NOMO-1 treated with DMSO at 0.1 percent for 48 hours (cell line): ENCODE data around the gene SLC17A6.

ENCODE experiments used
- DNase-seq: peaks from one replicate; lab custom pipeline; 2025; ENCODE audit not compliant: unreplicated experiment; lab: John Stamatoyannopoulos, UW

Gene SLC17A6

DNA sequence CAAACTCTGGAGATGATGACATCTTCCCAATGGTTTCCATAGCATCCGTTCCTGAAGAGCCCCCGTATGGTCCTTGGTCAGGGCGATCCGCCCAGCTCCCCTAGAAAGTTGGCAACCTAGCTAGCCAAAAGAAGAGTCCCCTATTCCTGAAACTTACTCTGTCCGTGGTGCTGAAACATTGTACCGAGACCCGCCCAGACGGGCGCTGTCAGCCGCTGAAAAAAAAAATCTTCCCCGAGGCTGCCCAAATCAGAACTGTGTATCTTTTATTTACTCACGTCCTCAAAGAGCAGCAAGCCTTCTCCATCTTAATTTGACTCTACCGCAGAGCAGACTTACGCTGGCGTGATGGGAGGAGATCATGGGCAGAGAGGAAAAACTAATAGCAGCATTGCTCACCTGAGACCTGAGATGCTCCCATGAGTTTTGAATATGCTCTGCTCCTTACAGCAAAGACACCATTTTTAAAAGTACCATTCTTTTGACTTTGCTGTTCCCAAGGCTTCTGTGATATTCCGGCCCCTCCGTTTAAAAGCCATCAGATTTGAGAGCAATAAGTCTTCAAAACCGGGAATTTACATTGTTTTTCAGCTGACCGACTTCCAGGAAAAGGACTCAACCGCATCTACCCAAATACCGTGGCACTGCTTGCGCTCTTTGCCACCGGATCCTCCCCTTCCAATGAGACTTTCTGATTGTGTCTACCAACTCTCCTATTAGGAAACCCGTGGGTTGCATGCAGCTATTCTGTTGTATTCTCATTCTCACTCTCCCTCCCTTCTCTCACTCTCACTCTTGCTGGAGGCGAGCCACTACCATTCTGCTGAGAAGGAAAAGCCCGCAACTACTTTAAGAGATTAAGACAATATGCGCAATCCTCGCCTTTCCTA lies at the start of gene SLC17A6:
Gene SLC17A6 (plus strand): TSS at position 786 of the 890 bp plus-strand sequence. CDS start 153 bp downstream, outside the sequence.
- peak; percentile 16 for DNase-seq

DNA sequence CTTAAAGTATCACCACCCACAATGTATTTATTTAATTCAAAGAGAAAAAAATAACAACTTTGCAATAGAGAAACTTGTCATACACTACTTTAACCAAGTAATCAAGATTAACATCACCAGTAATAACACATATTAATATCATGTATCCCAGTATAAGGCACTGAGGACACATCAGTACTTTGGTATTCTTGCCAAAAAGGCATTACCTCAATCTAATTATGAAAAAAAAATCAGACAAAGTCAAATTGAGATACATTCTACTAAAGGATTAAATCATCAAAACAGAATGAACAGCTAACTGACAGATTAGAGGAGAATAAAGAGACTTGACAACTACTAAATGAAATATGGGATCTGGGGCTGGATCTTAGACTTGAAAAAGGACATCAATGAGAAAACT lies 35.8 kb upstream of the SLC17A6 start:
- no peak for DNase-seq

DNA sequence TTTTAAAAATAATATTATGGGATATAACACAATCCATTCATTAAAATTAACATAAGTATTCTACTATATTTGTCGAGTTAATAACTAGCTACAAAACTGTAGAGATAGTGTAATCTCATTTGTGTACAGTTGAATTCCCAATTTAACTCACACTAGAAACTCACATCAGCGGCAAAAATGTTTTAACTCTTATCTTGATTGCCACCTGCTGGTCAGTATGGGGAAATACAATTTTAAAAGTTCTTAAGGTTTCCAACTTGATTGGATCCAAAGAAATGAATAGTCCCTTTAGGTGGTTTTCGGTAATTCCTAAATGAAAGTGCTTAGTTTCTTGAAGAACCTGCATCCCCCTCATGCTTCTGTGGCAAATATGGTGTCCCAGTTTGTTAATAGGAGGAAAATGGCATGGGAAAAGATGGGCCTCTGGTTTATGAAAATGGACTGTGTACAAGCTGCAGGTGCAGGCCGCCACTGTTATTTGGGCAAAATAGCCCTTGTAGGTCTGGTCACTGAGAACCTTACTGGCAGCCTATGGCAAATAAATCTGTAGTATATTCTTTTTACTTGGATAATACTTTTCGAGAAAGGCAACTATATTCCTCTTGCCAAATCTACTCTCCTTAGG lies 33.7 kb upstream of the SLC17A6 start:
- peak; percentile 54 for DNase-seq

DNA sequence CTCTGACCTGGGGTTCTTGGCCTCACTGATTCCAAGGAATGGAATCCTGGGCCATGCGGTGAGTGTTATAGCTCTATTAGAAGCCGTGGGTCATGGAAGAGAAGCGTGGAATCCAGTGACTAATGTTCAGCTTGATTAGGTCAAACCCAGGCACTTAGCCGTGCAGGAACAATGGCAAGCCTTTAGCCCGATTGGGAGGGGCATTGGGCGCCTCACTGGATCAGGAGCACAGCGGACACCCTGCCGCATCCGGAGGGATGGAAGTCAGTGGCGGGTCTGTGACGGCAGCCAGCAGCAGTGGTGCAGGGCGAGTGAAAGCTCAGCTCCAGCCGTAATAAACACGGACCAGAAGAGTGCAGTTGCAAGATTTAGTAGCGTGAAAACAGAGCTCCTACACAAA lies 20.5 kb upstream of the SLC17A6 start:
- DNase-seq: no peak

DNA sequence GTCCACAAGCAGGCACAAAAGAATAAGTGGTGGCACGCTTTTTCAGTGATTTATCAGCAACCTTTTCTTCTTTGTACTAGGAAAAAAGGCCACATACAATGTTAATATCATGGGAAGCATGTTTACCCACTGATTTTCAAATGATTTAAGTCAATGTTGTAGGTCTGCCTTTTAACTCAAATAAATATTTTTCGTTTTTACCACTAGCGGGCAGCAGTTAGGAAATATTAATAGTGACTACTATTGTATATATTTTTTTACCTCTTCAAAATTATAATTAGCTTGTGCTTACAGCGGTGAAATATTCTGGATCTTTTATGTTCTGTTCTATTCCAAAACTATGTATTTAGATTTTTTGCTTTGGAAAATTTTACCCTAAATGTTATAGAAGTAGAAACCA lies 6.4 kb upstream of the SLC17A6 start:
- DNase-seq: no peak

DNA sequence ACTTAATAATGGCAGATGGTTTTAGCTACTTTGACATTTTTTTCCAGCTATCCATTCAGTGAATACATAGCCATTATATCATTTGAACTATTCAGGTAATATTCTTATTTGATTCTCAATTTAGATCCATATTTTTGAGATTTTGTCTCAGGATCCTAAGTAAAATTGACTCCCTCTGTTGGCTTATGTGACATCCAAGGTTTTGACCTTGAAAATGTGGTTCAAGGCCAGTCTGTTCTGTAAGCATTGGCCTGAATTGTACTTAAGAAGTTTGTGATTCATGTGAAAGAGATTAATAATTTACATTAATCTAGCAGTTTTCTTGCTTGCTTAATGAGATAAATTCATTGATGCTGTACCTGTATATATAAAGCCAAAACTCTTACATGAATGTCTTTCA lies 1.6 kb upstream of the SLC17A6 start:
- no peak for DNase-seq

DNA sequence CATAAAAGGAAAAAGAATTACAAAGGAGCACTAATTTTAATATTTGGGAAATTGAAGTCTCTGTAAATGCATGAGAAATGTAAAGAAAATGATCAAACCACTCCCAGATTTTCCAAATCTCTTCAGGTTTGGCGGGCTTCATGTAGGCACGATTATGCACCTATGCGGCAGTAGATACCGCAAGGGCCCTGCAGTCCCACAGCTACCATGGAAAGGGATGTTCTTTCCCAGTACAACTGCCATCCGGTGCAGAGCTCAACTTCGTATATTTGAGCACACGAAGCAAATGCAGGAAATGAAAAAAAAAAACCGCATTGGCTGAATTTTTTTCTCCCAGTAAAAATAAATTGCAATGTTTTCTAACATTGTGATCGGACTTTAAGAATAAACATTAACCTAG lies 1.4 kb downstream of the SLC17A6 start:
- DNase-seq: no peak

DNA sequence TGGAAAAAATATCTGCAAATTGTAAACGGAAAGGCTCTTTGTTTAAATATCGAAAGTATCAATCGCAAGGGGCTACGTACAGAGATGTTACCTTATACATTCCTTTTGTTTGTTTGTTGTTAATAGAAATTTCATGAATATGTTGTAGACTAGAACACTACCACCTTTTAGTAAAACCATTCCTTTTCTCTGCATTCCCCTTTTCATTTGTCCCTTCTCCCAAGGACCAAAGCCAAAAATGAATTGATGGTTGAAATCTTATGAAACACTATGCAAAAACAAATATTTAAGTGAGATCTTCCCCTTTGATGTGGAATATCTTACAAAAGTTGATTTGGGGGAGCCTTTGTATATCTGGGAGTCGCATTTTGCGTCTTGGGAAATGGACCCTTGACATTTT lies 2.1 kb downstream of the SLC17A6 start:
- no peak for DNase-seq

DNA sequence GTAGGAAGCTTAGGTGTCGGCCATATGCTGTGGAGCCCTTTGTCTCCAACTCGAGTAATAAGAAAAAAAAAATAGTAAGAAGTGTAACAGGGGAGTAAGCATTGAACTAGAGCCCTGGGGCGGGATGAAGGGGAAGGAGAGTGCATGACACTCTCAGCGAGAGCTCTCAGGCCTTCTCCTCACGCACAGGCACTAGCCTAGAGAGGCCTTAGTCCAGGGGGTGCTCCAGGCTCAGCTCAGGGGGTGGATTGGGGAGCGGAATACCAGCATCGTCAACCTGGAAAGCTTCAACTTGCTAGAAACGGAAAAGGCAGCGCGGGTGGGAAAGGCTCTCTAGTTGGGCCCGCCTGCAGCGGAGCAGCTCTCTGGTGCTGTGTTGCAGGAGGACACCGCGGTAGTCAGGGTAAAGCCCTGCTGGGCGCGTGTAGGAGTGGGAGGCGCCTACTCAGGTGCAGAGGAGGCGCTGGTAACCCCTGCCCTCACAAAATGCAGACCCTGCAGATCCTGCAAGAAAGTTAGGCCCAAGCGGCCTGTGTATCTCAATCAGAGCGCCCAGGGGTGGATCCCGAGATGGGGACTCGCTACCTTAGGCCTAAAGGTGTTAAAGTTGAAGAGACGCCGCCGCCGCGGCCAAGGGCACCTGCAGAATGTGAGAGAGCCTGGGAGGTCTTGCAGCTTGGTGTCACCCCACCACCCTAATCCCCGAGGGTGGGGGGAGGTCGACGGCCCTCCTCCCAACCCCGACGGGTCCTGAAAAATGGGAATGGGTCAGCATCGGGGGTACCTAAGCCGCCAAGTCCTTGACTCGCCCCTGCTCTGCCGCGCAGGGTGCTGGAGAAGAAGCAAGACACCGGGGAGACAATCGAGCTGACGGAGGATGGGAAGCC lies 2.8 kb downstream of the SLC17A6 start:
- DNase-seq: no peak

DNA sequence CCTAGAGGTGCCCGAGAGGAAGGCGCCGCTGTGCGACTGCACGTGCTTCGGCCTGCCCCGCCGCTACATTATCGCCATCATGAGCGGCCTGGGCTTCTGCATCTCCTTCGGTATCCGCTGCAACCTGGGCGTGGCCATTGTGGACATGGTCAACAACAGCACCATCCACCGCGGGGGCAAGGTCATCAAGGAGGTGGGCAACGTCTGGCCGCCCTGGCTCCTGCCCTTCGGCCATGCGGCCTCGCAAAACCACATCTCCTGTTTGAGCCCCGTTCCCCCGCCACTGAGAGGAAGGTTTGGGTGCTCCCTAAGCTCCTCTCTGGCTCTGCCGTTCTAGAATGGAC lies 3.4 kb downstream of the SLC17A6 start:
- no peak for DNase-seq

DNA sequence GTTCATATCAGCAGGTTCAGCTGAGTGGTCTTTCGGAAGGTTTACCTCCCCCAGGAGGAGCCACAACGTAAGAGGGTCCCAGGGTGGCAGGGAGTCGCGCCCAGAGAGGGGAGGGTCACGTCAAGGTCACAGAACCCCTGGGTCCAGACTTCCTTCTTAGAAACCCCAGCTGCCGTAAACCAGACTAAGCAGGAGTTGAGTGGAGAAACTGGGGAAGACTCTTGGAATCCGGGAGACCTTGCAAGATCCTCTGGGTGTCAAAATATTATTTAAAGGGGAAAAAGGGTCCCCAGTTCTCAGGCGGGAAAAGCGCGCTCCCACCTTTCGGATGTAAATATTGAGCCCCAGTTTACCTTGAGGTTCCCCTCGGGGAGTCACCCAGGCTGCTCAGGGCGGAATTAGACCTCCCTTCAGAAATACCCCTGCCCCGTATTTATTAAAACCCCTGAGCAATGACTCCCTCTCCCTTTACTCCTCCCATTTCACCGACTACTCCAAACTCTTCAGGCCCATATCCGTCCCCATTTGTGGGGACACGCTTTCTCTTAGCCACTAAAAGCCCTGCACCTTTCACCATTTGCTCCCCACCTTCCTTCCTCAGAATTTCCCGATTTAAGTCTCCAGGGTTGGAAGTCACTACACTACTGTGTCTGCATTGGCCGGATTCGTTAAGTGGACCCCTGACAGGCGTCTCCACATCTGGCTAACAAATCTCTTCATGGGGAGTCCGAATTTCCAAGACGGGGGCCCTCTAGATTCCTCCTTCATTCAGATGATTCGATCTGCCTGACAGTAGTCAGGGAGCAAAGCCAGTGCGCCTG lies 4.2 kb downstream of the SLC17A6 start:
- DNase-seq: no peak

DNA sequence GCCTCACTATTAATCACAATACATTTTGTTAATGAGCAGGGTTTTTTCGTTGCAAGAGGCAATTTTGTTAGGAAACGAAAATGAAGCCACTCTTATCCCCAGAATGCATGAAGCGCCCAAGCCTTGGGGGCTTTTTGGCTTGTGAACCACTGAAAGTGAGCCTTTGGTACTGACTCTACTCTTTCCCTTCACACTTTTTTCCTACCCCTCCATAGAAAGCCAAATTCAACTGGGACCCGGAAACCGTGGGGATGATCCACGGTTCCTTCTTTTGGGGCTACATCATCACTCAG lies 4.8 kb downstream of the SLC17A6 start:
- no peak for DNase-seq

DNA sequence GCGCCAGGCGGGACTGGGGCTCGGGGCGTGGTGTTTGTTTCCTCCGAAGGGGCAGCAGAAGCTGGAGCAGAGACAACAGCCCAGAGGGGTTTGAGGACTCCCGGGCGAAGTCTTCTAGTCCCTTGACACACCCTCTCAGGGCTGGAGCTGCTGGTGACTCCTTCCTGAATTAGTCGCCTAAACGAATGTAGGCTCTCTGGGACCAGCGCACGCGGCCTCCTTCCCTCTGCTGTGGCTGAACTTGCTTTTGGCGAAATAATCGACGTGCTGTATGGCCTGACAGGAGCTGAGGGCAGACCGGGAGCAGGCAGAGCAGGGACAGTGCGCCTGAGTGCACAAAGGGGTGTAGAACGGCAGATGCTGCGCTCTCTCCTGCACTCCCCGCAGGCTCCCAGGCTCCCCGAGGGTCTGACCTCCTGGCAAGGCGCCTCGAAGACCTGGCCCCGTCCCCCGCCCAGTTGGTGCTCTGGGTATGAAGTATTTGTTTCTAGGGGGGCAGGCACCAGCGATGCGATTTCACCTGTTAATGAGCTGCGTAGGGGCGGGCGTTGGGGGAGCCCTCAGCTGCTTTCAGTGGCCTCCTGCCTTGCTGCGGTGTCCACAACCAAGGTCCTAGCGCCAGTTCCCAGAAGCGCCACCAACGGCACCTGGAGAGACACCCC lies 5.3 kb downstream of the SLC17A6 start:
- no peak for DNase-seq

DNA sequence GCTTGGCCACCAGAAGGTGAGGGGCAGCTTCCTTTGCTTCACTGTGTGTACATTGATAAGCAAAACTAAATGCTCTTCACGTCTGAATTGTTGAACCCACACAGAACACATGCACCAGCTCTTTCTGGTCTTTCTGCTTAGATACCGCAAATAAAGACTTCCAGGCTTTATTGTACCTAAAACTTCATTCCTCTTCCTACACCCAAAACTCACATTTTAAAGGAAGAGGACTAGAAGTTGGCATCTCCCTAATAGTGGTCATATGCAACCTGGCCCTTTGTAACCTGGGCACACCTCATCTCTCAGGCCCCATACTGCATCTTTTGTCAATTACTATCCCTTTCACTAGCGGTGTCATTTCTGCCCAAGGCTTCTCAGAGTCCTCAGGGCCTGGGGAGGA lies 5.9 kb downstream of the SLC17A6 start:
- DNase-seq: no peak

DNA sequence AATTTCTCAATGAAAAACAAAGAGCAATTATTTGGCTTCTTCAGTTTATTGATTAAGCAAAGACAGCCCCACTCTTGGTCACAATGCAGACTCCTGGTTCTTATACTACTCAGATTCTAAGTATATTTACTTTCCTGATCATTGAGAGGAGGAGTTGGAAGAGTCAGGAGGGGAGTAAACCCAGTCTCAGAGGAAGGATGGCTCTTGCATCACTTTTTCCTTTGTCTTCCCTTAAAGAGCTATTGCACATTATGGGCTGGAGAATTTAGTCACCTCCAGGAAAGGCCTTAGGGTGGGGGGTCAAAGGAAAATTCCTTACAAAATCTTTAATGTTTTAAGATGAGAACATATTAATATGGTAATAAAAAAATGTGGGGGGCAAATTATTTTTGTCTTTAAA lies 8.1 kb downstream of the SLC17A6 start:
- DNase-seq: no peak

DNA sequence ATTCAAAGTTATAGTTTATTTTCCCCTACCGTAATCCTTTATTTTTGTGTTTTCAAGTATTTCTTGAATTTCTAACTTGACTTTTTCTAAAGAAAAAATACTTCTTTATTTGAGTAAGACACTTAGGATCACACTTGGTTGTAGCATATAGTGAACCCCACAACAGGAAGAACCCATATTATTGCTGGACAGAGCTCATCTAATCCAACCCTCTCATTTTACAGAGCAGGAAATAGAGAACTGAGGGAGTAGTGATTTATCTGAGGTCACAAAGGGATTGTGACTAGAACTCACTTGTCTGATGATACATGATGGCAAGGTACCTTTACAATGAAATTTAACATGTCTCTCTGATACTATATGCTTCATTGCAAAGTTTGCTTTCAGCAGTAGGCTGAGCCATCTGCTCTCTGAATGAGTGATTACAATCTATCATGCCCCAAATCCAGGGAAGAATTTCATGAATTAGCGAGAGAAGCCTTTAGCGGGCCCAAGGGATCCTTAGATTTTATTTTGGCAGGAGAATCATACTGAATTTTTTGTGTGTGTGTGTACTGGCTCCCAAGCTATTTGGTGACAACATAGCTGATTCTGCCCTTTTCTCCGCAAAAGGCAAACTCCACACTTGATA lies 9.8 kb downstream of the SLC17A6 start:
- DNase-seq: no peak

DNA sequence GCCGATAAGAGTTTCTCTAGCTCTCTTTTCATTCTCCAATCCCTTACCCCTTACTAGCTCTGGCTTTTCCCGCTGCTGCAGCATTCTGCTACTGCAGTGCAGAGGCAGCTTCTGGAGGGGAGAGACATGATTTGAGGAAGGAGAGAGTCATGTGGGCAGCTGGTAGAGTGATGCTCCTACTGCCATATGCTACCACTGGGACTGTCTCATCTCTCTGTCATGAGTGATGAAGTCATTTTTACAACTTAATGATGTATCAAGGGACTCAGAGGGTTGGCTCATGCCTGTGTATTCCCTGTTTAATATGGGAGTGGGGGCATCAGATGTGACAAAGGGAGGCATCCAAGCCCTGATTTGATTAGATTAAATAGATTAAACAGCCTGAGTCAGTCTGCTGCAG lies 11.3 kb downstream of the SLC17A6 start:
- no peak for DNase-seq

DNA sequence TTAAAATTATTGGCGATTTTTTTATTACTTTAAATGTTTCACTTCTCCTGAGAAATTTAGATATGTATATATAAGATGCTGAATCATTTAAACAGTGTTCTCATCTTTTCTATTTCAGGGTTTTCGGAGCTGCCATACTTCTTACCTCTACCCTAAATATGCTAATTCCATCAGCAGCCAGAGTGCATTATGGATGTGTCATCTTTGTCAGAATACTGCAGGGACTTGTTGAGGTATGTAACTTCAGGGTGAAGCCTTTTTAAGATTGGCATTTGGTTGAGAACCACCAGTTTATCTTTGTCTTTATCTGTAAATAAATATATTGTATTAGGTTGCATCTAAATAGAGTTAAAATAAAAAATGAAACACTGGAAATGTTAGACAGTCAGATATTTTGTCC lies 21.1 kb downstream of the SLC17A6 start:
- no peak for DNase-seq

DNA sequence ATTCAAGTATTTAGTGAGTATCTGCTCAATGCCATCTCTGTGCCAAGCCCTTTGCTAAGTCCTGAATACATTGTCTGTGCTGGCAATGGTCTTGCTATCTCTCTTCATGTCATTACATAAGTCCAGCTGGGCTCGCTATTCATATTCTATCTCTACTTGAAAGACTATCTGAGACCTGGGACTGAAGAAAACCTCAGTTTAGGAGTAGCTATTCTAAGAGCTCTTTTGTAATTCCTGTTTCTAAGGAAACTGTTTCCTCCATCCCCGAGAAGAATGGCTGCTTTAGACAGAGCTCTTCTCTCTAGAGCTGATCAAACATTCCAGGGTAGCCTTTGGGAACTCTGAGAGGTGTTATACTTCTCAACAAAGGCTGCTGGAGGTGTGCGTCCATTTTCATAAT lies 33.0 kb downstream of the SLC17A6 start:
- DNase-seq: no peak

DNA sequence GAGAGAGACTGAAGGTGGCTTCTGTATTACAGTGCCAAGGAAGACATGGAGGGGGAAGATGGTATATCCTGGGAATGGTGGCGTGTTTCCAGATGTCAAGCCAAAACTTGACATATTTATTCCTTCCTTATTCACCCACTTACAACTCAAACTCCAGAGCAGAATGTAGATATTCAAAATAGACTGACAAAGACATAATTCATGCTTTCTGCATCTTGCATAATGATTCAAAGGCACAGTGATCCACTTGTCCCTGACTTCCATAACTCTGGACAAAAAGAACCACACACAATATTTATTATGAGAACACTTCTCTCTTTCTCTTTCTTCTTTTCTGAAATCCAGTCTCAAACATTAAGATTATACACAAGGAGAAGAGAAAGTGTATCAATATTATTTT lies 48.9 kb downstream of the SLC17A6 start:
- no peak for DNase-seq
